Thyroid gland (tissue), 4 donors: ENCODE measurements around the gene TTC22. TPM values are rescaled to one million over a fixed set of nuclear protein-coding genes. Genes with fewer than 3 reads are reported as not detected.

Source experiments
- DNase-seq, 2 donors: peaks; one replicate each; pipeline ENCODE4 v3.0.0-alpha.2; 2019
- H3K27ac ChIP-seq, 3 donors: fragments of 200-600 bp; sonication (generic); 1 replicate in 2 of 3; 2 replicates in 1 of 3; pipeline ENCODE4 v1.5.1; 2016 to 2019; ENCODE audit warnings: mild to moderate bottlenecking in 1 of 3, moderate library complexity in 1 of 3
- H3K27me3 ChIP-seq: fragments of 200-600 bp; sonication (generic); one replicate; pipeline ENCODE4 v1.5.1; 2019
- H3K36me3 ChIP-seq, 2 donors: fragments of 200-600 bp; sonication (generic); one replicate each; pipeline ENCODE4 v1.5.1; 2016 to 2019
- H3K4me1 ChIP-seq, 2 donors: fragments of 200-600 bp; sonication (generic); one replicate each; pipeline ENCODE4 v1.5.1; 2017 to 2019
- H3K4me3 ChIP-seq, 3 donors: fragments of 200-600 bp; sonication (generic); replicated peaks in 1 of 3; 1 replicate in 2 of 3; 2 replicates in 1 of 3; pipeline ENCODE4 v1.5.1; 2016; ENCODE audit warnings: mild to moderate bottlenecking in 1 of 3
- H3K9me3 ChIP-seq: fragments of 200-600 bp; sonication (generic); one replicate; pipeline ENCODE4 v1.5.1; 2017
- CTCF ChIP-seq, 6 experiments: fragments of 200-600 bp in 3 of 6; fragments of 450-650 bp in 3 of 6; sonication (generic) in 3 of 6; IDR thresholded peaks; one replicate each; pipeline ENCODE4 v1.5.1; 2016 to 2019; ENCODE audit warnings: antibody characterized with exemption in 6 of 6, mild to moderate bottlenecking in 2 of 6, inconsistent platforms in 1 of 6, moderate library complexity in 1 of 6
- POLR2A ChIP-seq, 2 donors: fragments of 450-650 bp; IDR thresholded peaks; one replicate each; pipeline ENCODE4 v1.6.1; 2017; ENCODE audit warnings: antibody characterized with exemption in 2 of 2, mild to moderate bottlenecking in 2 of 2, moderate library complexity in 1 of 2
- WGBS, 2 donors: methylation state at CpG; one replicate each; pipeline ENCODE4 v1.1.5; 2017; 5-methylcytosine and 5-hydroxymethylcytosine counted together
- intact Hi-C: fragments of 100-400 bp; cut with DNase I; formaldehyde crosslinking; loops from one replicate; pipeline ENCODE4 v1.15.1; 2023
- total RNA-seq, 4 donors: library from RNA; depleted of rRNA; stranded (reverse); fragments of >200 nt; gene quantifications; one replicate each; pipeline ENCODE4 v1.2.3, GENCODE V29; 2016

Gene TTC22
- total RNA-seq, 4 donors from 2014 or later, result 8.0 to 14.0 (median 11.1) TPM

- Histone ChIP-seq H3K36me3 (no peaks in the 10 kb centered on the region), H3K27me3 (no peaks in the 10 kb centered on the region), H3K4me1 (no peaks in the 10 kb centered on the region), H3K27ac (no peak overlapping the region), H3K4me3 (no peak overlapping the region), H3K9me3 (no peaks in the 10 kb centered on the region)
- TF ChIP-seq POLR2A (IDR thresholded peaks at IDR 0.05) (no peak), CTCF (IDR thresholded peaks at IDR 0.05) (no peak)
- DNase-seq, result no peak
- intact Hi-C loops, result loop anchor here (10.0 kb wide), 1 partner anchor 318 kb away; no protein-coding TSS in a partner anchor
- WGBS, 2 donors, result 77% methylated on average over 13 of the region's 13 CpGs
These were observed 11.8 kb upstream of the TTC22 start for GRCh38 chr1:54812801-54813484.

GRCh38 chr1:54811739-54812655 lies 10.9 kb upstream of the TTC22 start:
- 83 to 84% methylated on average over 7 to 18 of the region's 18 CpGs for WGBS, 2 donors
- no peak overlapping the region for H3K27ac ChIP-seq
- intact Hi-C loops, result loop anchor here (10.0 kb wide), 1 partner anchor 317 kb away; no protein-coding TSS in a partner anchor
- no peak for TF ChIP-seq POLR2A (IDR thresholded peaks at IDR 0.05)
- no peak for TF ChIP-seq CTCF (IDR thresholded peaks at IDR 0.05)
- H3K4me1 ChIP-seq, result no peaks in the 10 kb centered on the region
- no peaks in the 10 kb centered on the region for H3K27me3 ChIP-seq
- H3K9me3 ChIP-seq, result no peaks in the 10 kb centered on the region
- H3K36me3 ChIP-seq, result no peaks in the 10 kb centered on the region
- no peak overlapping the region for H3K4me3 ChIP-seq
- no peak for DNase-seq

GRCh38 chr1:54811066-54811465 lies 9.9 kb upstream of the TTC22 start:
- H3K4me3 ChIP-seq, result no peak overlapping the region
- no peak for DNase-seq
- no peaks in the 10 kb centered on the region for H3K4me1 ChIP-seq
- H3K36me3 ChIP-seq, result no peaks in the 10 kb centered on the region
- H3K27ac ChIP-seq, result no peak overlapping the region
- no peak for TF ChIP-seq POLR2A (IDR thresholded peaks at IDR 0.05)
- no peak for TF ChIP-seq CTCF (IDR thresholded peaks at IDR 0.05)
- intact Hi-C loops, result loop anchor here (10.0 kb wide), 1 partner anchor 316 kb away; no protein-coding TSS in a partner anchor
- 86 to 90% methylated on average over 5 of the region's 5 CpGs for WGBS, 2 donors
- H3K9me3 ChIP-seq, result no peaks in the 10 kb centered on the region
- H3K27me3 ChIP-seq, result no peaks in the 10 kb centered on the region

GRCh38 chr1:54810153-54810942 lies 9.2 kb upstream of the TTC22 start:
- WGBS, 2 donors, result 32 to 34% methylated on average over 13 of the region's 13 CpGs

More at GRCh38 chr1:54810153-54810942, 9.2 kb upstream of the TTC22 start:
- H3K27ac ChIP-seq, result no peak overlapping the region
- peak; percentile 40 to 90 (median 78) for TF ChIP-seq CTCF (IDR thresholded peaks at IDR 0.05)
- no peak for TF ChIP-seq POLR2A (IDR thresholded peaks at IDR 0.05)
- H3K4me3 ChIP-seq, result no peak overlapping the region
- H3K4me1 ChIP-seq, result no peaks in the 10 kb centered on the region
- no peaks in the 10 kb centered on the region for H3K36me3 ChIP-seq
- intact Hi-C loops, result loop anchor here (10.0 kb wide), 1 partner anchor 316 kb away; no protein-coding TSS in a partner anchor
- peak; percentile 57 to 62 for DNase-seq
- H3K27me3 ChIP-seq, result no peaks in the 10 kb centered on the region
- H3K9me3 ChIP-seq, result no peaks in the 10 kb centered on the region
